Astrocyte (in vitro differentiated cells and primary cell): Measurements from ENCODE around the gene AKAP13. TPM values are rescaled to one million over a fixed set of nuclear protein-coding genes. Genes with fewer than 3 reads are reported as not detected.

Source experiments
- DNase-seq: peaks from one replicate; pipeline ENCODE4 v3.0.0-alpha.2; 2010; ENCODE audit warnings: low read depth
- FAIRE-seq: peaks from 2 replicates; lab custom pipeline; 2011; peaks lifted over from hg19 to GRCh38; lab: Jason Lieb, UNC
- H2AFZ ChIP-seq: 2 replicates; pipeline ENCODE4 v1.6.0; 2012; ENCODE audit warnings: low read depth, low read length, inconsistent platforms
- H3K27ac ChIP-seq: 2 replicates; pipeline ENCODE4 v1.5.1; 2011; ENCODE audit warnings: low read depth, low read length, inconsistent platforms
- H3K27me3 ChIP-seq: 2 replicates; pipeline ENCODE4 v1.6.0; 2011; ENCODE audit warnings: low read length, inconsistent platforms; ENCODE audit not compliant: insufficient read depth
- H3K36me3 ChIP-seq: 2 replicates; pipeline ENCODE4 v1.5.1; 2011; ENCODE audit warnings: low read length, inconsistent platforms; ENCODE audit not compliant: insufficient read depth
- H3K4me1 ChIP-seq: 2 replicates; pipeline ENCODE4 v1.5.1; 2011; ENCODE audit warnings: low read length, inconsistent platforms; ENCODE audit not compliant: insufficient read depth
- H3K4me2 ChIP-seq: 2 replicates; pipeline ENCODE4 v1.6.0; 2012; ENCODE audit warnings: low read length, inconsistent platforms
- H3K4me3 ChIP-seq: 2 replicates; pipeline ENCODE4 v1.5.1; 2011; ENCODE audit warnings: low read depth, mild to moderate bottlenecking, low read length, inconsistent platforms; ENCODE audit not compliant: insufficient read depth
- H3K79me2 ChIP-seq: 2 replicates; pipeline ENCODE4 v1.6.0; 2012; ENCODE audit warnings: mild to moderate bottlenecking, low read length, inconsistent platforms; ENCODE audit not compliant: insufficient read depth
- H3K9ac ChIP-seq: 2 replicates; pipeline ENCODE4 v1.6.0; 2012; ENCODE audit warnings: mild to moderate bottlenecking, low read length, inconsistent platforms
- H3K9me3 ChIP-seq: 2 replicates; pipeline ENCODE4 v1.5.1; 2012; ENCODE audit warnings: low read depth, mild to moderate bottlenecking, low read length, inconsistent platforms; ENCODE audit not compliant: insufficient read depth
- H4K20me1 ChIP-seq: 2 replicates; pipeline ENCODE4 v1.6.0; 2012; ENCODE audit warnings: low read length, inconsistent platforms; ENCODE audit not compliant: insufficient read depth
- H3K27ac Mint-ChIP-seq: one replicate; pipeline ENCODE4 v1.8.0; 2021; ENCODE audit warnings: mild to moderate bottlenecking, mixed read lengths; ENCODE audit not compliant: unreplicated experiment
- H3K27me3 Mint-ChIP-seq: one replicate; pipeline ENCODE4 v1.8.0; 2021; ENCODE audit warnings: low read depth, mixed read lengths; ENCODE audit not compliant: unreplicated experiment
- H3K36me3 Mint-ChIP-seq: one replicate; pipeline ENCODE4 v1.8.0; 2021; ENCODE audit warnings: low read depth, mixed read lengths; ENCODE audit not compliant: unreplicated experiment
- H3K4me1 Mint-ChIP-seq: one replicate; pipeline ENCODE4 v1.8.0; 2021; ENCODE audit warnings: low read depth, mixed read lengths; ENCODE audit not compliant: unreplicated experiment
- H3K4me3 Mint-ChIP-seq: one replicate; pipeline ENCODE4 v1.8.0; 2021; ENCODE audit warnings: mild to moderate bottlenecking, moderate library complexity, mixed read lengths; ENCODE audit not compliant: unreplicated experiment
- H3K9me3 Mint-ChIP-seq: one replicate; pipeline ENCODE4 v1.8.0; 2021; ENCODE audit warnings: mild to moderate bottlenecking, mixed read lengths; ENCODE audit not compliant: unreplicated experiment
- EZH2 ChIP-seq: IDR thresholded peaks from 2 replicates; pipeline ENCODE4 v1.6.1; 2012; ENCODE audit warnings: mild to moderate bottlenecking, low read length, inconsistent platforms; ENCODE audit not compliant: insufficient read depth
- total RNA-seq: library from RNA; stranded (reverse); gene quantifications from 2 replicates; pipeline ENCODE4 v1.2.1, GENCODE V29; 2021
- TF ChIP-seq, protein P1 (sequence below): IDR thresholded peaks from 2 replicates; pipeline ENCODE4 v1.5.1; 2011; ENCODE audit warnings: low read depth, mild to moderate bottlenecking, inconsistent platforms, low read length, moderate library complexity; ENCODE audit not compliant: insufficient read depth

The AKAP13 gene
- total RNA-seq, 1 donor from 2014 or later = 98.2 TPM

DNA sequence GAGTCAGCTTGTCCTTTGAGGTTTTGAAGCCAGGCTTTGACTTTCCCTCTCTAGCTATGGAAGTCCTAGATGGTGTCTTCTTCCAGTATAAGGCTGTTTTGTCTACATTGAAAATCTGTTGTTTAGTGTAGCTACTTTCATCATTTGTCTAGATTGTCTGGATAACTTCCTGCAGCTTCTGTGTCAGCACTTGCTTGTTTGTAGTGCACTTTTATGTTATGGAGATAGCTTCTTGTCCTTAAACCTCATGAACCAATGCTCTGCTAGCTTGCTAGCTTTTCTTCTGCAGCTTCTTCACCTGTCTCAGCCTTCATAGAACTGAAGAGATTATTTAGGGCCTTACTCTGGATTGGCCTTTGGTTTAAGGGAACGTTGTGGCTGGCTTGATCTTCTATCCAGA, 43.8 kb downstream of the AKAP13 start:
- Histone ChIP-seq H3K9me3 (no peaks in the 10 kb centered on the region), H3K27me3 (no peaks in the 10 kb centered on the region), H3K9ac (no peak overlapping the region), H4K20me1 (peaks cover 66% of the 10 kb centered on the region), H3K36me3 (no peaks in the 10 kb centered on the region), H3K79me2 (peaks cover 93% of the 10 kb centered on the region), H2AFZ (no peak overlapping the region), H3K4me3 (no peak overlapping the region), H3K27ac (no peak overlapping the region), H3K4me2 (no peak overlapping the region), H3K4me1 (peaks cover 6% of the 10 kb centered on the region)
- peaks cover 2% of the 10 kb centered on the region for H3K36me3 Mint-ChIP-seq
- no peaks in the 10 kb centered on the region for H3K27me3 Mint-ChIP-seq
- H3K27ac Mint-ChIP-seq = no peak overlapping the region
- peaks cover 2% of the 10 kb centered on the region for H3K9me3 Mint-ChIP-seq
- peaks cover 50% of the 10 kb centered on the region for H3K4me1 Mint-ChIP-seq
- TF ChIP-seq, protein P1, sequence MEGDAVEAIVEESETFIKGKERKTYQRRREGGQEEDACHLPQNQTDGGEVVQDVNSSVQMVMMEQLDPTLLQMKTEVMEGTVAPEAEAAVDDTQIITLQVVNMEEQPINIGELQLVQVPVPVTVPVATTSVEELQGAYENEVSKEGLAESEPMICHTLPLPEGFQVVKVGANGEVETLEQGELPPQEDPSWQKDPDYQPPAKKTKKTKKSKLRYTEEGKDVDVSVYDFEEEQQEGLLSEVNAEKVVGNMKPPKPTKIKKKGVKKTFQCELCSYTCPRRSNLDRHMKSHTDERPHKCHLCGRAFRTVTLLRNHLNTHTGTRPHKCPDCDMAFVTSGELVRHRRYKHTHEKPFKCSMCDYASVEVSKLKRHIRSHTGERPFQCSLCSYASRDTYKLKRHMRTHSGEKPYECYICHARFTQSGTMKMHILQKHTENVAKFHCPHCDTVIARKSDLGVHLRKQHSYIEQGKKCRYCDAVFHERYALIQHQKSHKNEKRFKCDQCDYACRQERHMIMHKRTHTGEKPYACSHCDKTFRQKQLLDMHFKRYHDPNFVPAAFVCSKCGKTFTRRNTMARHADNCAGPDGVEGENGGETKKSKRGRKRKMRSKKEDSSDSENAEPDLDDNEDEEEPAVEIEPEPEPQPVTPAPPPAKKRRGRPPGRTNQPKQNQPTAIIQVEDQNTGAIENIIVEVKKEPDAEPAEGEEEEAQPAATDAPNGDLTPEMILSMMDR = no peak
- TF ChIP-seq EZH2 = no peak
- H3K4me3 Mint-ChIP-seq = no peak overlapping the region
- DNase-seq (no peak), FAIRE-seq (no peak)

DNA sequence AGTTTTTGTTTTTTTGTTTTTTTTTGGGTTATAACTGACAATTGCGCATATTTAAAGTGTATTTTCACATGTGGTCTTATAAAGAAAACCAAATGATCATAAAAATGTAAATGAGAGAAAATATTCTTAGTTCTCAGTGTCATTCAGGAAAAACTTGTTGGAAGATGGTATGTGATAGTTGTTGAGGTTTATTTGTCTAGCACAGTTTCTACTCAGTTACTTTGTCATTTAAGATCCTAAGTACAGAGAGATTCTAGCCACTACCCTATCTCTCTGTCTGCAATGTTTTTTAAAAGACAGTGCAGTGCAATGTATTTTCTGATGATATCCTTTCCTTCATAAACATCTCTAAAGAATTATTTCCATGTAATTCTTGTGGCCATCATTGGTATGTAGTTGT, 46.1 kb downstream of the AKAP13 start:
- Histone ChIP-seq H3K4me1 (peaks cover 6% of the 10 kb centered on the region), H3K79me2 (peaks cover 98% of the 10 kb centered on the region), H3K4me2 (no peak overlapping the region), H3K36me3 (no peaks in the 10 kb centered on the region), H3K4me3 (no peak overlapping the region), H3K27ac (no peak overlapping the region), H3K9ac (no peak overlapping the region), H2AFZ (no peak overlapping the region), H4K20me1 (peaks cover 79% of the 10 kb centered on the region), H3K9me3 (no peaks in the 10 kb centered on the region), H3K27me3 (no peaks in the 10 kb centered on the region)
- FAIRE-seq (no peak), DNase-seq (no peak)
- Mint-ChIP-seq H3K27ac (no peak overlapping the region), H3K27me3 (no peaks in the 10 kb centered on the region), H3K4me1 (peaks cover 52% of the 10 kb centered on the region), H3K36me3 (no peaks in the 10 kb centered on the region), H3K9me3 (peaks cover 2% of the 10 kb centered on the region), H3K4me3 (no peak overlapping the region)
- TF ChIP-seq, protein P1 = no peak
- no peak for TF ChIP-seq EZH2

DNA sequence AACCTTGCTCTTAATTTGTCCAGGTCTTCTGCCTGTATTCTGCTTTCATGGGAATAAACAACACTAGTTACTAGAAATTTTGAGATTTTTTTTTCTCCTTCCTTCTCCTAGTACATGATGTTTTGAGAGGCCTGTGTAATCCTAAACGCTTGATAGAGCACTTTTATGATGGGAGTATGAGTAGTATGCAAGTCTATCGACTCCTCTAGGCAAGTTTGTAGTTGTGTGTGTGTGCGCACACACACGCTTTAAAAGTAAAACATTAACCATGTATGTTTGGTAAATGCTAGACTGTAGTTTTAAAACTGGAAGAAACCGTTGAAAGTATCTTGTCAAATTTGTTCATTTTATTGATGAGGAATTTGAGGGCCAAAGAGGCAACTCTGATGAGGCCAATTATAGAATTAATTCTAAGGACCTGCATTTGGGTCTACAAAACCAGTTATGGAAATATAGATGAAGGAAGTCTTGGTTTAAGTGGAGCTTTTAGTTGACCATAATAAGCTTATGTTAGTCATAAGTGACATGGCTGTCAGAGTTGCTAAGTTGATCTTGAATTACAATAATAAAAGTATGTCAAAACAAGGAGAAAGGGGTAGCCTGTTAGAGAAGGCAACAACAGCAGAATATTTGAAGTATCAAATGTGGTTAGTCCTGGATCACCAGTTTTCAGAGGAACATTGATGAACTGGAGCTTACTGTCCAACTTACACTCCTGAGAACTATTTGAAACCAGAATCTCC, 47.1 kb downstream of the AKAP13 start:
- Mint-ChIP-seq H3K4me1 (peaks cover 43% of the 10 kb centered on the region), H3K27ac (no peak overlapping the region), H3K4me3 (no peak overlapping the region), H3K27me3 (no peaks in the 10 kb centered on the region), H3K36me3 (no peaks in the 10 kb centered on the region), H3K9me3 (peaks cover 2% of the 10 kb centered on the region)
- Histone ChIP-seq H3K36me3 (no peaks in the 10 kb centered on the region), H3K27ac (no peak overlapping the region), H3K4me3 (no peak overlapping the region), H3K79me2 (peaks cover 98% of the 10 kb centered on the region), H3K9me3 (no peaks in the 10 kb centered on the region), H3K4me2 (no peak overlapping the region), H3K4me1 (peaks cover 2% of the 10 kb centered on the region), H4K20me1 (peaks cover 70% of the 10 kb centered on the region), H3K27me3 (no peaks in the 10 kb centered on the region), H3K9ac (no peak overlapping the region), H2AFZ (no peak overlapping the region)
- DNase-seq (no peak), FAIRE-seq (no peak)
- no peak for TF ChIP-seq EZH2
- TF ChIP-seq, protein P1 = no peak
